Measurements from ENCODE around the gene SLC39A13. TPM values are rescaled to one million over a fixed set of nuclear protein-coding genes. Genes with fewer than 3 reads are reported as not detected.

SLC39A13 gene
- total RNA-seq, 1 donor from 2014 or later = 36.0 TPM

- Mint-ChIP-seq H3K27ac (ENCODE audit: unreplicated experiment) (peak overlapping the region; percentile 7), H3K36me3 (ENCODE audit: low read depth) (no peaks in the 10 kb centered on the region), H3K4me3 (no peak overlapping the region)
These were observed 38.4 kb downstream of the SLC39A13 start for GRCh38 chr11:47446833-47447232.

GRCh38 chr11:47447906-47448305 lies 39.5 kb downstream of the SLC39A13 start:
- no peak overlapping the region for H3K4me3 Mint-ChIP-seq
- no peak for DNase-seq (ENCODE audit: low read depth, low spot score)
- no peaks in the 10 kb centered on the region for H3K4me1 Mint-ChIP-seq
- H3K36me3 Mint-ChIP-seq (ENCODE audit: low read depth) = no peaks in the 10 kb centered on the region
- H3K9me3 Mint-ChIP-seq = no peaks in the 10 kb centered on the region
- TF ChIP-seq CTCF (conservative IDR thresholded peaks at IDR 0.05) = no peak
- no peak overlapping the region for H3K27ac Mint-ChIP-seq (ENCODE audit: unreplicated experiment)
- no peaks in the 10 kb centered on the region for H3K27me3 Mint-ChIP-seq (ENCODE audit: low read depth)

More at GRCh38 chr11:47446833-47447232, 38.4 kb downstream of the SLC39A13 start:
- H3K4me1 Mint-ChIP-seq = no peaks in the 10 kb centered on the region
- H3K27me3 Mint-ChIP-seq (ENCODE audit: low read depth) = no peaks in the 10 kb centered on the region
- no peak for DNase-seq (ENCODE audit: low read depth, low spot score)
- no peak for TF ChIP-seq CTCF (conservative IDR thresholded peaks at IDR 0.05)
- no peaks in the 10 kb centered on the region for H3K9me3 Mint-ChIP-seq

- TF ChIP-seq CTCF (conservative IDR thresholded peaks at IDR 0.05) = no peak
- Mint-ChIP-seq H3K4me3 (no peak within 1 kb of the TSS), H3K9me3 (no peaks in the 10 kb centered on the region), H3K36me3 (ENCODE audit: low read depth) (no peaks in the 10 kb centered on the region), H3K27me3 (ENCODE audit: low read depth) (no peaks in the 10 kb centered on the region), H3K4me1 (no peaks in the 10 kb centered on the region), H3K27ac (ENCODE audit: unreplicated experiment) (peak within 1 kb of the TSS; percentile 75)
- DNase-seq (ENCODE audit: low read depth, low spot score) = no peak
These were observed 40.4 kb downstream of the SLC39A13 start, which contains the start of gene RAPSN for GRCh38 chr11:47448566-47449427. Gene RAPSN, minus strand, starts transcription at chr11:47449136. Its CDS starts 172 bp downstream, at chr11:47448964.

DNA sequence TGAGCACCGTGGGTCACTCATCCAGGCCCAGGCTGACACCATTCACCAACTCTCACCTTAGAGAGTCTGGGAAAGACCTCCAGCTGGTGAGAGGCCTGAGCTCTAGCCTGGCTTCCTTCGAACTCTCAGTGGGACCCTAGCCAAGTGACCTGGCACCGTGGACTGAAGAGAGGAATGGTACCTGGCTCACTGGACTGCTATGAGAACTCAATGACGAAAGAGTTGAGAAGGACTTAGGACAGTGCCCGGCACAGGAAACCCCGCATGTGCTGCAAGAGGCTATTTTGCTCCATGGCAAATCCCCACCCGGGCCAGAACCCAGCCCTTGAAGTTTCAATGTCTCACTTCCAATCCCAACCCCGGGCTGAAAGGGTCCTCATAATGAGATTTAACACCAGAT lies 41.2 kb downstream of the SLC39A13 start:
- no peak for DNase-seq (ENCODE audit: low read depth, low spot score)
- peak overlapping the region; percentile 75 for H3K27ac Mint-ChIP-seq (ENCODE audit: unreplicated experiment)
- no peak for TF ChIP-seq CTCF (conservative IDR thresholded peaks at IDR 0.05)
- no peaks in the 10 kb centered on the region for H3K27me3 Mint-ChIP-seq (ENCODE audit: low read depth)
- no peaks in the 10 kb centered on the region for H3K36me3 Mint-ChIP-seq (ENCODE audit: low read depth)
- no peaks in the 10 kb centered on the region for H3K9me3 Mint-ChIP-seq
- no peak overlapping the region for H3K4me3 Mint-ChIP-seq
- peaks cover 4% of the 10 kb centered on the region for H3K4me1 Mint-ChIP-seq

DNA sequence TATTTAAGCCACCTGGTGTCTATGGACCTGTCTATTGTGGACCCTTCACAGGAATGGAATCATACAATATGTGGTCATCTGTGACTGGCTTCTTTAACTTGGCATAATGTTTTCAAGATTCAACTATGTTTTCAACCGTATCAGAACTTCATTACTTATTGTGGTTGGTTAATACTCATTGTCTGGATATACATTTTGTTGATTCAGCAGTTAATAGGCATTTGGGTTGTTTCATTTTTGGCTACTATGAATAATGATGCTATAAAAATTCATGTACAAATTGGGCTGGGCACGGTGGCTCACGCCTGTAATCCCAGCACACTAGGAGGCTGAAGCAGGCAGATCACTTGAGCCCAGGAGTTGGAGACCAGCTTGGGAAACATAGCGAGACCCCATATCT lies 43.0 kb downstream of the SLC39A13 start:
- no peaks in the 10 kb centered on the region for H3K36me3 Mint-ChIP-seq (ENCODE audit: low read depth)
- peaks cover 4% of the 10 kb centered on the region for H3K4me1 Mint-ChIP-seq
- no peak overlapping the region for H3K4me3 Mint-ChIP-seq
- no peak overlapping the region for H3K27ac Mint-ChIP-seq (ENCODE audit: unreplicated experiment)
- no peak for DNase-seq (ENCODE audit: low read depth, low spot score)
- H3K27me3 Mint-ChIP-seq (ENCODE audit: low read depth) = no peaks in the 10 kb centered on the region
- no peaks in the 10 kb centered on the region for H3K9me3 Mint-ChIP-seq
- TF ChIP-seq CTCF (conservative IDR thresholded peaks at IDR 0.05) = no peak
